Measurements from ENCODE around the gene ARMH2. TPM values are rescaled to one million over a fixed set of nuclear protein-coding genes. Genes with fewer than 3 reads are reported as not detected.

The ARMH2 gene
- polyA plus RNA-seq, 3 donors = 0.34 to 0.71 TPM; not detected in 1

GRCh38 chr6:24831771-24832716 lies 33.3 kb upstream of the ARMH2 start:
- no peak overlapping the region for H3K9ac ChIP-seq (ENCODE audit: insufficient read depth, low read length, poor library complexity, severe bottlenecking)
- H3K36me3 ChIP-seq (replicated peaks in 1 of 2; ENCODE audit: control insufficient read depth in 1 of 2, insufficient read depth in 2 of 2, low read length in 2 of 2) = peaks cover 92 to 100% of the 10 kb centered on the region in 2 donors
- peak overlapping the region in 1 of 2 donors; percentile 21 for H3K27ac ChIP-seq (ENCODE audit: low read depth in 1 of 2, low read length in 2 of 2)
- no peak overlapping the region for H3K4me3 ChIP-seq (replicated peaks in 1 of 3; ENCODE audit: low read depth in 2 of 3, low read length in 3 of 3)
- peaks cover 92 to 98% of the 10 kb centered on the region in 2 donors for H3K36me3 Mint-ChIP-seq
- H3K9me3 Mint-ChIP-seq = no peaks in the 10 kb centered on the region
- no peak overlapping the region for H3K4me3 Mint-ChIP-seq
- peaks cover 99% of the 10 kb centered on the region for H4K20me1 ChIP-seq (ENCODE audit: insufficient read depth, low read length)
- intact Hi-C loops (cut with micrococcal nuclease) = no loop called here
- 85% methylated on average over 4 of the region's 10 CpGs for WGBS (ENCODE audit: insufficient coverage)
- no peaks in the 10 kb centered on the region for H3K9me3 ChIP-seq (replicated peaks in 1 of 2; ENCODE audit: control insufficient read depth in 1 of 2, insufficient read depth in 1 of 2, low read length in 2 of 2)
- H3K79me2 ChIP-seq (ENCODE audit: insufficient read depth, low read length) = no peaks in the 10 kb centered on the region
- no peak overlapping the region for H3K4me2 ChIP-seq (replicated peaks; ENCODE audit: extremely low read depth, low read length, poor library complexity, severe bottlenecking)
- H3K27me3 Mint-ChIP-seq (ENCODE audit: low read depth in 3 of 3) = peaks cover 0 to 2% (median 0%) of the 10 kb centered on the region in 3 donors
- H3K4me1 ChIP-seq (ENCODE audit: control insufficient read depth in 1 of 2, insufficient read depth in 2 of 2, low read length in 2 of 2) = no peaks in the 10 kb centered on the region
- TF ChIP-seq, protein P1, sequence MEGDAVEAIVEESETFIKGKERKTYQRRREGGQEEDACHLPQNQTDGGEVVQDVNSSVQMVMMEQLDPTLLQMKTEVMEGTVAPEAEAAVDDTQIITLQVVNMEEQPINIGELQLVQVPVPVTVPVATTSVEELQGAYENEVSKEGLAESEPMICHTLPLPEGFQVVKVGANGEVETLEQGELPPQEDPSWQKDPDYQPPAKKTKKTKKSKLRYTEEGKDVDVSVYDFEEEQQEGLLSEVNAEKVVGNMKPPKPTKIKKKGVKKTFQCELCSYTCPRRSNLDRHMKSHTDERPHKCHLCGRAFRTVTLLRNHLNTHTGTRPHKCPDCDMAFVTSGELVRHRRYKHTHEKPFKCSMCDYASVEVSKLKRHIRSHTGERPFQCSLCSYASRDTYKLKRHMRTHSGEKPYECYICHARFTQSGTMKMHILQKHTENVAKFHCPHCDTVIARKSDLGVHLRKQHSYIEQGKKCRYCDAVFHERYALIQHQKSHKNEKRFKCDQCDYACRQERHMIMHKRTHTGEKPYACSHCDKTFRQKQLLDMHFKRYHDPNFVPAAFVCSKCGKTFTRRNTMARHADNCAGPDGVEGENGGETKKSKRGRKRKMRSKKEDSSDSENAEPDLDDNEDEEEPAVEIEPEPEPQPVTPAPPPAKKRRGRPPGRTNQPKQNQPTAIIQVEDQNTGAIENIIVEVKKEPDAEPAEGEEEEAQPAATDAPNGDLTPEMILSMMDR (IDR thresholded peaks at IDR 0.05) = no peak
- DNase-seq = no peak
- no peak overlapping the region for H2AFZ ChIP-seq (ENCODE audit: insufficient read depth, low read depth, low read length, poor library complexity, severe bottlenecking)
- no peaks in the 10 kb centered on the region for H3K27me3 ChIP-seq (ENCODE audit: control insufficient read depth in 2 of 2, insufficient read depth in 2 of 2, low read length in 2 of 2)
- peak overlapping the region in 2 of 7 donors; percentile 62 to 68 for H3K27ac Mint-ChIP-seq
- H3K4me1 Mint-ChIP-seq = no peaks in the 10 kb centered on the region

GRCh38 chr6:24829657-24830056 lies 30.9 kb upstream of the ARMH2 start:
- Mint-ChIP-seq H3K4me1 (no peaks in the 10 kb centered on the region), H3K9me3 (no peaks in the 10 kb centered on the region), H3K27ac (no peak overlapping the region), H3K36me3 (peaks cover 91 to 100% of the 10 kb centered on the region in 2 donors), H3K4me3 (no peak overlapping the region), H3K27me3 (ENCODE audit: low read depth in 3 of 3) (peaks cover 0 to 2% (median 0%) of the 10 kb centered on the region in 3 donors)
- Histone ChIP-seq H2AFZ (ENCODE audit: insufficient read depth, low read depth, low read length, poor library complexity, severe bottlenecking) (no peak overlapping the region), H4K20me1 (ENCODE audit: insufficient read depth, low read length) (peaks cover 99% of the 10 kb centered on the region), H3K27ac (ENCODE audit: low read depth in 1 of 2, low read length in 2 of 2) (no peak overlapping the region), H3K36me3 (replicated peaks in 1 of 2; ENCODE audit: control insufficient read depth in 1 of 2, insufficient read depth in 2 of 2, low read length in 2 of 2) (peaks cover 100% of the 10 kb centered on the region in 2 donors), H3K4me3 (replicated peaks in 1 of 3; ENCODE audit: low read depth in 2 of 3, low read length in 3 of 3) (no peak overlapping the region), H3K4me1 (ENCODE audit: control insufficient read depth in 1 of 2, insufficient read depth in 2 of 2, low read length in 2 of 2) (no peaks in the 10 kb centered on the region), H3K79me2 (ENCODE audit: insufficient read depth, low read length) (no peaks in the 10 kb centered on the region), H3K9me3 (replicated peaks in 1 of 2; ENCODE audit: control insufficient read depth in 1 of 2, insufficient read depth in 1 of 2, low read length in 2 of 2) (no peaks in the 10 kb centered on the region), H3K9ac (ENCODE audit: insufficient read depth, low read length, poor library complexity, severe bottlenecking) (no peak overlapping the region), H3K27me3 (ENCODE audit: control insufficient read depth in 2 of 2, insufficient read depth in 2 of 2, low read length in 2 of 2) (no peaks in the 10 kb centered on the region), H3K4me2 (replicated peaks; ENCODE audit: extremely low read depth, low read length, poor library complexity, severe bottlenecking) (no peak overlapping the region)
- DNase-seq = no peak
- no CpG with 5 or more reads among the region's 3 CpGs for WGBS (ENCODE audit: insufficient coverage)
- TF ChIP-seq, protein P1 (IDR thresholded peaks at IDR 0.05) = no peak
- intact Hi-C loops (cut with micrococcal nuclease) = no loop called here

Measured in CD14-positive monocyte (primary cell).